Ovary (tissue), 3 donors: ENCODE measurements around the gene GOT2.

Source experiments
- POLR2A ChIP-seq: fragments of 450-650 bp; IDR thresholded peaks from one replicate; pipeline ENCODE4 v1.6.1; 2017; ENCODE audit warnings: antibody characterized with exemption, mild to moderate bottlenecking, moderate library complexity
- TF ChIP-seq, protein P1 (sequence below), 3 donors: fragments of 450-650 bp in 2 of 3; fragments of 200-600 bp in 1 of 3; IDR thresholded peaks; one replicate each; pipeline versions ENCODE4 v1.5.1 to v1.8.0; 2016 to 2022; ENCODE audit warnings: antibody characterized with exemption in 3 of 3, mild to moderate bottlenecking in 1 of 3
- donor health status: DM: no; HTN: no; CAD: no.

DNA sequence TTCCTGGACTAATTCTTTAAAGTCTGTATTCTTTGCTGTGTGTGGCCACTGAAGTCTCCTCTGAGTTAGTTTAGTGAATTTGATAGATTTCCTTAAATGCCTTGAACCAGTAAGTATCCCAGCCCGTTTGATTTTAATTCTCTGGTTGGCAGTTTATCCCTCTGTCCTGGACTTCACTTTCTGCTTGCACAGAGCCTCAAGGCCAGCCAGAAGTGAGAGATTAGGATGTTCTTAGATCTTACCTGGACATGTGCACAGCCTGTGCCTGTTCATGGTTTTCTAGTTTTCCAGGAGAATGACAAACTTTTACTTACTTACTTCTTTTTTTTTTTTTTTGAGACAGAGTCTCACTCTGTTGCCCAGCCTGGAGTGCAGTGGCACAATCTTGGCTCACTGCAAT is 38.7 kb downstream of the GOT2 start:
- TF ChIP-seq POLR2A: no peak
- TF ChIP-seq, protein P1, sequence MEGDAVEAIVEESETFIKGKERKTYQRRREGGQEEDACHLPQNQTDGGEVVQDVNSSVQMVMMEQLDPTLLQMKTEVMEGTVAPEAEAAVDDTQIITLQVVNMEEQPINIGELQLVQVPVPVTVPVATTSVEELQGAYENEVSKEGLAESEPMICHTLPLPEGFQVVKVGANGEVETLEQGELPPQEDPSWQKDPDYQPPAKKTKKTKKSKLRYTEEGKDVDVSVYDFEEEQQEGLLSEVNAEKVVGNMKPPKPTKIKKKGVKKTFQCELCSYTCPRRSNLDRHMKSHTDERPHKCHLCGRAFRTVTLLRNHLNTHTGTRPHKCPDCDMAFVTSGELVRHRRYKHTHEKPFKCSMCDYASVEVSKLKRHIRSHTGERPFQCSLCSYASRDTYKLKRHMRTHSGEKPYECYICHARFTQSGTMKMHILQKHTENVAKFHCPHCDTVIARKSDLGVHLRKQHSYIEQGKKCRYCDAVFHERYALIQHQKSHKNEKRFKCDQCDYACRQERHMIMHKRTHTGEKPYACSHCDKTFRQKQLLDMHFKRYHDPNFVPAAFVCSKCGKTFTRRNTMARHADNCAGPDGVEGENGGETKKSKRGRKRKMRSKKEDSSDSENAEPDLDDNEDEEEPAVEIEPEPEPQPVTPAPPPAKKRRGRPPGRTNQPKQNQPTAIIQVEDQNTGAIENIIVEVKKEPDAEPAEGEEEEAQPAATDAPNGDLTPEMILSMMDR (IDR thresholded peaks at IDR 0.05): no peak
